WTC11 (cell line): ENCODE data around the gene RASSF8. TPM values are rescaled to one million over a fixed set of nuclear protein-coding genes. Genes with fewer than 3 reads are reported as not detected.

Source experiments
- ATAC-seq: fragments of 200-7000 bp; cut with Tn5 transposase; 2 replicates; pipeline ENCODE4 v1.10.0; 2021; ENCODE audit warnings: mild to moderate bottlenecking, moderate library complexity
- CTCF ChIA-PET: fragments of 300-600 bp; sonication (Branson Sonifier 250); formaldehyde crosslinking; loops from one replicate; lab custom pipeline; 2021; ENCODE audit warnings: antibody characterized with exemption; lab: Charles Lee
- POLR2A ChIA-PET: fragments of 350-600 bp; sonication (Branson Sonifier 250); formaldehyde crosslinking; loops from one replicate; lab custom pipeline; 2021; ENCODE audit warnings: antibody characterized with exemption; lab: Charles Lee
- DNase-seq: peaks from one replicate; pipeline ENCODE4 v3.0.0; 2021; ENCODE audit warnings: low spot score
- H3K27ac Mint-ChIP-seq: 2 replicates; pipeline ENCODE4 v1.8.0; 2021; ENCODE audit warnings: mixed read lengths
- H3K27me3 Mint-ChIP-seq: 2 replicates; pipeline ENCODE4 v1.8.0; 2021; ENCODE audit warnings: low read depth, mild to moderate bottlenecking, moderate library complexity, mixed read lengths
- H3K36me3 Mint-ChIP-seq: 2 replicates; pipeline ENCODE4 v1.8.0; 2021; ENCODE audit warnings: mixed read lengths
- H3K4me1 Mint-ChIP-seq: 2 replicates; pipeline ENCODE4 v1.8.0; 2022; ENCODE audit warnings: mixed read lengths
- H3K4me3 Mint-ChIP-seq: 2 replicates; pipeline ENCODE4 v1.8.0; 2021; ENCODE audit warnings: mild to moderate bottlenecking, moderate library complexity, mixed read lengths
- H3K9me3 Mint-ChIP-seq: 2 replicates; pipeline ENCODE4 v1.8.0; 2021; ENCODE audit warnings: mixed read lengths
- AR ChIP-seq: fragments of 250-450 bp; sonication (Bioruptor Pico); IDR thresholded peaks from 2 replicates; pipeline ENCODE4 v1.9.0; 2021; ENCODE audit warnings: mild to moderate bottlenecking
- ATF3 ChIP-seq: sonication (generic); formaldehyde crosslinking; conservative IDR thresholded peaks from 2 replicates; pipeline ENCODE4 v1.8.1; 2022; ENCODE audit warnings: mild to moderate bottlenecking, missing genetic modification reagents
- ETV6 ChIP-seq: sonication (generic); formaldehyde crosslinking; IDR thresholded peaks from 2 replicates; pipeline ENCODE4 v1.8.1; 2022; ENCODE audit warnings: mild to moderate bottlenecking, missing genetic modification reagents
- FOXK1 ChIP-seq: sonication (generic); formaldehyde crosslinking; IDR thresholded peaks from 2 replicates; pipeline ENCODE4 v1.8.0; 2022; ENCODE audit warnings: mild to moderate bottlenecking, moderate library complexity, missing genetic modification reagents
- GRHL2 ChIP-seq: fragments of 250-450 bp; sonication (Bioruptor Pico); IDR thresholded peaks from 2 replicates; pipeline ENCODE4 v1.8.0; 2022; ENCODE audit warnings: mild to moderate bottlenecking, moderate library complexity; ENCODE audit not compliant: insufficient replicate concordance, severe bottlenecking
- IRF1 ChIP-seq: sonication (generic); formaldehyde crosslinking; IDR thresholded peaks from 2 replicates; pipeline ENCODE4 v1.8.0; 2023; ENCODE audit warnings: missing genetic modification reagents
- KAT7 ChIP-seq: sonication (generic); formaldehyde crosslinking; IDR thresholded peaks from 2 replicates; pipeline ENCODE4 v1.8.1; 2023; ENCODE audit warnings: missing genetic modification reagents, mild to moderate bottlenecking, borderline replicate concordance
- MXD4 ChIP-seq: fragments of 250-450 bp; sonication (Bioruptor Pico); IDR thresholded peaks from 2 replicates; pipeline ENCODE4 v1.8.0; 2021; ENCODE audit warnings: mild to moderate bottlenecking, moderate library complexity, borderline replicate concordance
- NFYB ChIP-seq: sonication (generic); formaldehyde crosslinking; conservative IDR thresholded peaks from 2 replicates; pipeline ENCODE4 v1.8.0; 2022; ENCODE audit warnings: low read depth, missing genetic modification reagents
- PRRX2 ChIP-seq: fragments of 250-450 bp; sonication (Bioruptor Pico); IDR thresholded peaks from 2 replicates; pipeline ENCODE4 v1.8.0; 2021; ENCODE audit warnings: mild to moderate bottlenecking
- SOX15 ChIP-seq: fragments of 250-450 bp; sonication (Bioruptor Pico); IDR thresholded peaks from 2 replicates; pipeline ENCODE4 v1.9.0; 2021; ENCODE audit warnings: mild to moderate bottlenecking
- SP1 ChIP-seq: sonication (generic); formaldehyde crosslinking; conservative IDR thresholded peaks from 2 replicates; pipeline ENCODE4 v1.8.1; 2022; ENCODE audit warnings: missing genetic modification reagents
- TEAD4 ChIP-seq: sonication (generic); formaldehyde crosslinking; IDR thresholded peaks from 2 replicates; pipeline ENCODE4 v1.8.0; 2022; ENCODE audit warnings: mild to moderate bottlenecking, missing genetic modification reagents
- TP53 ChIP-seq: sonication (generic); formaldehyde crosslinking; IDR thresholded peaks from 2 replicates; pipeline ENCODE4 v1.8.1; 2023; ENCODE audit warnings: mild to moderate bottlenecking, missing genetic modification reagents
- ZBTB21 ChIP-seq: sonication (generic); formaldehyde crosslinking; IDR thresholded peaks from 2 replicates; pipeline ENCODE4 v1.8.1; 2023; ENCODE audit warnings: mild to moderate bottlenecking, missing genetic modification reagents, borderline replicate concordance
- ZNF121 ChIP-seq: sonication (generic); formaldehyde crosslinking; IDR thresholded peaks from 2 replicates; pipeline ENCODE4 v1.8.0; 2023; ENCODE audit warnings: missing genetic modification reagents
- ZNF423 ChIP-seq: fragments of 250-450 bp; sonication (Bioruptor Pico); IDR thresholded peaks from 2 replicates; pipeline ENCODE4 v2.1.2; 2022; ENCODE audit warnings: mild to moderate bottlenecking, moderate library complexity
- ZNF671 ChIP-seq: fragments of 250-450 bp; sonication (Bioruptor Pico); IDR thresholded peaks from 2 replicates; pipeline ENCODE4 v1.8.0; 2021; ENCODE audit warnings: mild to moderate bottlenecking
- total RNA-seq: library from RNA; stranded (reverse); gene quantifications from 3 replicates; pipeline ENCODE4 v1.2.3, GENCODE V29; 2021
- TF ChIP-seq, protein P1 (sequence below): fragments of 250-450 bp; sonication (Bioruptor Pico); IDR thresholded peaks from 2 replicates; pipeline ENCODE4 v1.8.0; 2021; ENCODE audit warnings: mild to moderate bottlenecking
- TF ChIP-seq, protein P2 (sequence below): fragments of 250-450 bp; sonication (Bioruptor Pico); IDR thresholded peaks from 2 replicates; pipeline ENCODE4 v1.9.0; 2021; ENCODE audit warnings: moderate library complexity, mild to moderate bottlenecking, inconsistent platforms, borderline replicate concordance
- TF ChIP-seq, protein P3 (sequence below): sonication (generic); formaldehyde crosslinking; IDR thresholded peaks from 2 replicates; pipeline ENCODE4 v1.8.0; 2022; ENCODE audit warnings: mild to moderate bottlenecking, missing genetic modification reagents
- TF ChIP-seq, protein P4 (sequence below): sonication (generic); formaldehyde crosslinking; IDR thresholded peaks from 2 replicates; pipeline ENCODE4 v1.8.1; 2023; ENCODE audit warnings: mild to moderate bottlenecking, missing genetic modification reagents

Gene RASSF8
- total RNA-seq, 1 experiment from 2014 or later = 48.6 TPM

DNA sequence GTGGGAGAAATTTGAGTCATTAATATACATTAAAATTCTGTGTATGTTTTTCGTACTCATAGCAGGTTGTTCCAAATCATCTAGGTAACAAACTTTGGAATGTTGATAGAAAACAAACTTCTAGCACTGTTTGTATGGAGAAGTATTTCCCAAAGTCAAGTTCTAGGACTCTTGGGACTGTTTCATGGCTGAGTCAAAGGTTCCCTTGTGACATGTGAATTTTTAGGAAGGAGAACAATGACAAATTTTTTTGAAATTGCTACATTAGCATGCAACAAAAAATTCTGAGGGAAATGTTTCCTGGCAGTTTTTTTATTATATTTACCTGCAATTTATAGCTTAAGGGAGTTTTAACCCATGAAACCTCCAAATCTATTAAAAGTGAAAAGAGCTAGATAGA is 73.8 kb downstream of the RASSF8 start:
- H3K27ac Mint-ChIP-seq = peak overlapping the region; percentile 49; the same call in 1 of the 2 replicates

GRCh38 chr12:26032719-26033241 is 74.3 kb downstream of the RASSF8 start:
- peaks cover 30% of the 10 kb centered on the region for H3K4me1 Mint-ChIP-seq
- H3K36me3 Mint-ChIP-seq = no peaks in the 10 kb centered on the region
- H3K9me3 Mint-ChIP-seq = no peaks in the 10 kb centered on the region
- ChIA-PET POLR2A (no interaction called here), CTCF (interaction anchor here (1.4 kb wide), 1 partner anchor 13 kb away, joined by 3 read pairs; no protein-coding TSS in a partner anchor)
- peak overlapping the region; percentile 63; the same call in 1 of the 2 replicates for H3K27ac Mint-ChIP-seq
- H3K4me3 Mint-ChIP-seq = no peak overlapping the region
- ATAC-seq (no peak), DNase-seq (no peak)
- TF ChIP-seq FOXK1 (CRISPR knock-in tag) (no peak), SP1 (CRISPR knock-in tag) (no peak), ZNF121 (CRISPR knock-in tag) (no peak), NFYB (CRISPR knock-in tag) (no peak), ZBTB21 (CRISPR knock-in tag) (no peak), PRRX2 (CRISPR knock-in tag) (no peak), GRHL2 (no peak), TP53 (CRISPR knock-in tag) (no peak), IRF1 (no peak), ZNF423 (no peak), TEAD4 (CRISPR knock-in tag) (no peak)
- TF ChIP-seq, protein P1, sequence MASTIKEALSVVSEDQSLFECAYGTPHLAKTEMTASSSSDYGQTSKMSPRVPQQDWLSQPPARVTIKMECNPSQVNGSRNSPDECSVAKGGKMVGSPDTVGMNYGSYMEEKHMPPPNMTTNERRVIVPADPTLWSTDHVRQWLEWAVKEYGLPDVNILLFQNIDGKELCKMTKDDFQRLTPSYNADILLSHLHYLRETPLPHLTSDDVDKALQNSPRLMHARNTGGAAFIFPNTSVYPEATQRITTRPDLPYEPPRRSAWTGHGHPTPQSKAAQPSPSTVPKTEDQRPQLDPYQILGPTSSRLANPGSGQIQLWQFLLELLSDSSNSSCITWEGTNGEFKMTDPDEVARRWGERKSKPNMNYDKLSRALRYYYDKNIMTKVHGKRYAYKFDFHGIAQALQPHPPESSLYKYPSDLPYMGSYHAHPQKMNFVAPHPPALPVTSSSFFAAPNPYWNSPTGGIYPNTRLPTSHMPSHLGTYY (CRISPR knock-in tag) = no peak
- TF ChIP-seq, protein P2, sequence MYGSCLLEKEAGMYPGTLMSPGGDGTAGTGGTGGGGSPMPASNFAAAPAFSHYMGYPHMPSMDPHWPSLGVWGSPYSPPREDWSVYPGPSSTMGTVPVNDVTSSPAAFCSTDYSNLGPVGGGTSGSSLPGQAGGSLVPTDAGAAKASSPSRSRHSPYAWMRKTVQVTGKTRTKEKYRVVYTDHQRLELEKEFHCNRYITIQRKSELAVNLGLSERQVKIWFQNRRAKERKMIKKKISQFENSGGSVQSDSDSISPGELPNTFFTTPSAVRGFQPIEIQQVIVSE (CRISPR knock-in tag) = no peak
- TF ChIP-seq, protein P3, sequence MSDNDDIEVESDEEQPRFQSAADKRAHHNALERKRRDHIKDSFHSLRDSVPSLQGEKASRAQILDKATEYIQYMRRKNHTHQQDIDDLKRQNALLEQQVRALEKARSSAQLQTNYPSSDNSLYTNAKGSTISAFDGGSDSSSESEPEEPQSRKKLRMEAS = no peak
- TF ChIP-seq, protein P4, sequence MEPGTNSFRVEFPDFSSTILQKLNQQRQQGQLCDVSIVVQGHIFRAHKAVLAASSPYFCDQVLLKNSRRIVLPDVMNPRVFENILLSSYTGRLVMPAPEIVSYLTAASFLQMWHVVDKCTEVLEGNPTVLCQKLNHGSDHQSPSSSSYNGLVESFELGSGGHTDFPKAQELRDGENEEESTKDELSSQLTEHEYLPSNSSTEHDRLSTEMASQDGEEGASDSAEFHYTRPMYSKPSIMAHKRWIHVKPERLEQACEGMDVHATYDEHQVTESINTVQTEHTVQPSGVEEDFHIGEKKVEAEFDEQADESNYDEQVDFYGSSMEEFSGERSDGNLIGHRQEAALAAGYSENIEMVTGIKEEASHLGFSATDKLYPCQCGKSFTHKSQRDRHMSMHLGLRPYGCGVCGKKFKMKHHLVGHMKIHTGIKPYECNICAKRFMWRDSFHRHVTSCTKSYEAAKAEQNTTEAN (CRISPR knock-in tag) = no peak
- no peaks in the 10 kb centered on the region for H3K27me3 Mint-ChIP-seq

More for the DNA sequence above, 73.8 kb downstream of the RASSF8 start:
- no peaks in the 10 kb centered on the region for H3K36me3 Mint-ChIP-seq
- no peak overlapping the region for H3K4me3 Mint-ChIP-seq
- no peak for DNase-seq
- peaks cover 27% of the 10 kb centered on the region for H3K4me1 Mint-ChIP-seq
- TF ChIP-seq ZNF671 (CRISPR knock-in tag) (no peak), AR (CRISPR knock-in tag) (no peak), MXD4 (CRISPR knock-in tag) (no peak), ATF3 (CRISPR knock-in tag) (no peak), KAT7 (no peak), SOX15 (CRISPR knock-in tag) (no peak), ETV6 (CRISPR knock-in tag) (no peak)
- no peaks in the 10 kb centered on the region for H3K27me3 Mint-ChIP-seq
- ChIA-PET CTCF (interaction anchor here (1.4 kb wide), 1 partner anchor 12 kb away, joined by 3 read pairs; no protein-coding TSS in a partner anchor), POLR2A (no interaction called here)
- no peak for ATAC-seq
- no peaks in the 10 kb centered on the region for H3K9me3 Mint-ChIP-seq
